Spleen (tissue), 11 donors: ENCODE data around the gene CFAP251. TPM values are rescaled to one million over a fixed set of nuclear protein-coding genes. Genes with fewer than 3 reads are reported as not detected.

ENCODE experiments used
- DNase-seq: peaks from one replicate; pipeline ENCODE4 v3.0.0-alpha.2; 2020
- H3K27ac ChIP-seq, 8 donors: fragments of 200-600 bp; sonication (generic) in 7 of 8; 1 replicate in 4 of 8; 2 replicates in 4 of 8; pipeline versions ENCODE4 v1.5.0 to v1.8.0; 2016 to 2021; ENCODE audit warnings: inconsistent platforms in 4 of 8, mild to moderate bottlenecking in 4 of 8, moderate library complexity in 1 of 8
- H3K27me3 ChIP-seq, 7 donors: fragments of 200-600 bp; sonication (generic) in 6 of 7; replicated peaks in 1 of 7; 1 replicate in 4 of 7; 2 replicates in 3 of 7; pipeline versions ENCODE4 v1.5.0 to v1.8.0; 2016 to 2021; ENCODE audit warnings: inconsistent platforms in 3 of 7, mild to moderate bottlenecking in 1 of 7
- H3K36me3 ChIP-seq, 6 donors: fragments of 200-600 bp; sonication (generic) in 5 of 6; 1 replicate in 4 of 6; 2 replicates in 2 of 6; pipeline versions ENCODE4 v1.5.0 to v1.8.0; 2016 to 2021; ENCODE audit warnings: inconsistent platforms in 2 of 6
- H3K4me1 ChIP-seq, 6 donors: fragments of 200-600 bp; sonication (generic) in 5 of 6; 1 replicate in 3 of 6; 2 replicates in 3 of 6; pipeline versions ENCODE4 v1.5.0 to v1.8.0; 2016 to 2021; ENCODE audit warnings: inconsistent platforms in 3 of 6
- H3K4me3 ChIP-seq, 8 donors: fragments of 200-600 bp; sonication (generic) in 7 of 8; 1 replicate in 4 of 8; 2 replicates in 4 of 8; pipeline versions ENCODE4 v1.5.0 to v1.8.0; 2016 to 2021; ENCODE audit warnings: inconsistent platforms in 4 of 8, mild to moderate bottlenecking in 4 of 8, moderate library complexity in 2 of 8
- H3K9me3 ChIP-seq, 8 donors: fragments of 200-600 bp; sonication (generic) in 7 of 8; 1 replicate in 4 of 8; 2 replicates in 4 of 8; pipeline versions ENCODE4 v1.5.0 to v1.8.0; 2016 to 2021; ENCODE audit warnings: inconsistent platforms in 4 of 8
- CTCF ChIP-seq, 11 experiments: fragments of 200-600 bp in 7 of 11; fragments of 450-650 bp in 4 of 11; sonication (generic) in 4 of 11; IDR thresholded peaks in 8 of 11; conservative IDR thresholded peaks in 3 of 11; 1 replicate in 7 of 11; 2 replicates in 4 of 11; pipeline versions ENCODE4 v1.4.0 to v1.8.0; 2016 to 2021; ENCODE audit warnings: antibody characterized with exemption in 11 of 11, inconsistent platforms in 4 of 11, mild to moderate bottlenecking in 1 of 11
- POLR2A ChIP-seq, 3 donors: fragments of 450-650 bp; IDR thresholded peaks; one replicate each; pipeline ENCODE4 v1.5.1; 2017; ENCODE audit warnings: antibody characterized with exemption in 3 of 3, mild to moderate bottlenecking in 1 of 3
- POLR2AphosphoS5 ChIP-seq, 3 donors: sonication (generic); formaldehyde crosslinking; IDR thresholded peaks; one replicate each; pipeline ENCODE4 v1.5.1; 2017; ENCODE audit warnings: antibody characterized with exemption in 3 of 3
- WGBS, 5 donors: extraction: QIAGEN DNeasy Blood & Tissue Kit in 3 of 5; methylation state at CpG; one replicate each; pipeline versions ENCODE4 v1.1.5 to v1.1.7; 2013 to 2018; 5-methylcytosine and 5-hydroxymethylcytosine counted together
- intact Hi-C: fragments of 100-400 bp; cut with DNase I; formaldehyde crosslinking; loops from one replicate; pipeline ENCODE4 v1.15.0; 2023; ENCODE audit warnings: low total_unique reads
- polyA plus RNA-seq, 3 donors: library from polyadenylated mRNA; stranded (reverse); fragments of 200-250 nt; gene quantifications; one replicate each; pipeline ENCODE4 v1.2.1, GENCODE V29; 2013
- total RNA-seq, 7 donors: library from RNA; depleted of rRNA in 3 of 7; stranded (reverse); fragments of >200 nt in 3 of 7; fragmentation: NEBNext Ultra II Directional in 4 of 7; extraction: Animal tissue kit (Norgen Biotek cat#: 25700) in 4 of 7; gene quantifications; one replicate each; pipeline versions ENCODE4 v1.1.0 to v1.2.1, GENCODE V29; 2016 to 2021
- donor health status: healthy with polysubstance abuse.
- donor health status: DM: no; HTN: no; CAD: no; lungs with moderate emphysema.
- donor health status: DM: no; HTN: no; CAD: no.
- donor health status: Bipolar disorder and iron deficiency.
- donor health status: healthy.
- donor health status: DM: no; HTN: no; CAD: no.
- donor health status: DM: yes; HTN: yes; CAD: no.

CFAP251 gene
- total and polyA plus RNA-seq, 10 donors: 1.3 to 10.5 (median 3.6) TPM

- no peak for DNase-seq
- H3K27ac ChIP-seq: no peak overlapping the region
- peaks cover 0 to 26% (median 11%) of the 10 kb centered on the region in 6 donors for H3K4me1 ChIP-seq
- H3K4me3 ChIP-seq: no peak overlapping the region
- no peak for TF ChIP-seq POLR2AphosphoS5 (IDR thresholded peaks at IDR 0.05)
- intact Hi-C loops: no loop called here
- H3K27me3 ChIP-seq: no peaks in the 10 kb centered on the region
- H3K36me3 ChIP-seq: peaks cover 0 to 99% (median 63%) of the 10 kb centered on the region in 6 donors
- H3K9me3 ChIP-seq: no peaks in the 10 kb centered on the region
- WGBS, 5 donors: 72 to 93% (median 86%) methylated on average over 14 of the region's 14 CpGs
Measured at GRCh38 chr12:121911824-121912585, 6.4 kb upstream of the CFAP251 start.

GRCh38 chr12:121915841-121916321 lies 2.5 kb upstream of the CFAP251 start:
- Histone ChIP-seq H3K36me3 (peaks cover 0 to 67% (median 37%) of the 10 kb centered on the region in 6 donors), H3K4me3 (no peak overlapping the region), H3K4me1 (peaks cover 5 to 45% (median 29%) of the 10 kb centered on the region in 6 donors), H3K27ac (peak overlapping the region in 6 of 8 donors; percentile 16 to 80 (median 75)), H3K27me3 (no peaks in the 10 kb centered on the region), H3K9me3 (no peaks in the 10 kb centered on the region)
- 61 to 73% (median 70%) methylated on average over 5 of the region's 5 CpGs for WGBS, 5 donors
- no peak for DNase-seq
- intact Hi-C loops: loop anchor here (5.0 kb wide), 1 partner anchor 116 kb away; no protein-coding TSS in a partner anchor
- TF ChIP-seq POLR2AphosphoS5 (IDR thresholded peaks at IDR 0.05): no peak

GRCh38 chr12:121916719-121917118 lies 1.7 kb upstream of the CFAP251 start:
- Histone ChIP-seq H3K27ac (peak overlapping the region; percentile 16 to 80 (median 73)), H3K9me3 (no peaks in the 10 kb centered on the region), H3K36me3 (peaks cover 0 to 59% (median 35%) of the 10 kb centered on the region in 6 donors), H3K4me3 (no peak overlapping the region), H3K4me1 (peaks cover 5 to 45% (median 29%) of the 10 kb centered on the region in 6 donors), H3K27me3 (no peaks in the 10 kb centered on the region)
- intact Hi-C loops: loop anchor here (5.0 kb wide), 1 partner anchor 116 kb away; no protein-coding TSS in a partner anchor
- WGBS, 5 donors: 40 to 73% (median 60%) methylated on average over 7 of the region's 7 CpGs
- DNase-seq: no peak
- TF ChIP-seq CTCF (IDR thresholded peaks at IDR 0.05 in 8 of 11, conservative IDR thresholded peaks at IDR 0.05 in 3 of 11): peak in 4 of 11 experiments; percentile 14 to 31 (median 27)
- no peak for TF ChIP-seq POLR2A (IDR thresholded peaks at IDR 0.05)
- peak in 2 of 3 donors; percentile 52 to 77 for TF ChIP-seq POLR2AphosphoS5 (IDR thresholded peaks at IDR 0.05)

GRCh38 chr12:121918679-121919038 lies 267 bp downstream of the CFAP251 start:
- Histone ChIP-seq H3K27ac (peak overlapping the region; percentile 32 to 80 (median 74)), H3K27me3 (no peaks in the 10 kb centered on the region), H3K4me3 (peak overlapping the region; percentile 22 to 70 (median 46)), H3K9me3 (no peaks in the 10 kb centered on the region), H3K4me1 (peaks cover 5 to 45% (median 29%) of the 10 kb centered on the region in 6 donors), H3K36me3 (peaks cover 0 to 42% (median 26%) of the 10 kb centered on the region in 6 donors)
- DNase-seq: no peak
- TF ChIP-seq POLR2AphosphoS5 (IDR thresholded peaks at IDR 0.05) (no peak), CTCF (IDR thresholded peaks at IDR 0.05 in 8 of 11, conservative IDR thresholded peaks at IDR 0.05 in 3 of 11) (no peak), POLR2A (IDR thresholded peaks at IDR 0.05) (no peak)
- 12 to 55% (median 22%) methylated on average over 10 to 22 of the region's 22 CpGs for WGBS, 5 donors
- intact Hi-C loops: loop anchor here (5.0 kb wide), 1 partner anchor 114 kb away; no protein-coding TSS in a partner anchor

GRCh38 chr12:121921066-121921465 lies 2.7 kb downstream of the CFAP251 start:
- Histone ChIP-seq H3K4me3 (no peak overlapping the region), H3K27ac (no peak overlapping the region), H3K36me3 (peaks cover 0 to 18% (median 14%) of the 10 kb centered on the region in 6 donors), H3K27me3 (no peaks in the 10 kb centered on the region), H3K4me1 (peaks cover 5 to 37% (median 23%) of the 10 kb centered on the region in 6 donors), H3K9me3 (no peaks in the 10 kb centered on the region)
- no peak for DNase-seq
- 63 to 67% (median 66%) methylated on average over 2 of the region's 2 CpGs for WGBS, 5 donors
- intact Hi-C loops: no loop called here
- TF ChIP-seq CTCF (IDR thresholded peaks at IDR 0.05 in 8 of 11, conservative IDR thresholded peaks at IDR 0.05 in 3 of 11): no peak
- TF ChIP-seq POLR2AphosphoS5 (IDR thresholded peaks at IDR 0.05): no peak
- TF ChIP-seq POLR2A (IDR thresholded peaks at IDR 0.05): no peak
